Stimulated activated naive CD4-positive, alpha-beta T cell treated with Interleukin-2 at 50 U/mL for 16 hours (primary cell): ENCODE data around the gene SERTAD1.

ENCODE experiments used
- DNase-seq: peaks from one replicate; lab custom pipeline; 2025; lab: John Stamatoyannopoulos, UW

SERTAD1 gene

GRCh38 chr19:40400559-40400958 lies 25.2 kb downstream of the SERTAD1 start:
- no peak for DNase-seq

- peak; percentile 52 for DNase-seq
These were observed 27.2 kb downstream of the SERTAD1 start for GRCh38 chr19:40398417-40399131.

- no peak for DNase-seq
These were observed 28.3 kb downstream of the SERTAD1 start for GRCh38 chr19:40397568-40397906.

GRCh38 chr19:40396886-40397567 lies 28.8 kb downstream of the SERTAD1 start:
- DNase-seq: no peak

- no peak for DNase-seq
These were observed 29.8 kb downstream of the SERTAD1 start for GRCh38 chr19:40395956-40396355.

GRCh38 chr19:40394816-40395210 lies 31.0 kb downstream of the SERTAD1 start:
- no peak for DNase-seq

GRCh38 chr19:40393894-40394815 lies 31.6 kb downstream of the SERTAD1 start:
- no peak for DNase-seq

GRCh38 chr19:40392894-40393517 lies 32.8 kb downstream of the SERTAD1 start:
- no peak for DNase-seq

GRCh38 chr19:40392123-40392522 lies 33.7 kb downstream of the SERTAD1 start:
- no peak for DNase-seq

- no peak for DNase-seq
These were observed 35.6 kb downstream of the SERTAD1 start, which contains the start of gene HIPK4 for GRCh38 chr19:40390084-40390742. Gene HIPK4 (minus strand): TSS chr19:40390181. CDS start chr19:40389902, 279 bp downstream.

- no peak for DNase-seq
These were observed 36.2 kb downstream of the SERTAD1 start for GRCh38 chr19:40389404-40390083.

- no peak for DNase-seq
These were observed 37.3 kb downstream of the SERTAD1 start for GRCh38 chr19:40388481-40388880.

GRCh38 chr19:40387155-40387554 lies 38.6 kb downstream of the SERTAD1 start:
- DNase-seq: no peak

- no peak for DNase-seq
These were observed 42.0 kb downstream of the SERTAD1 start for GRCh38 chr19:40383668-40384248.

GRCh38 chr19:40381321-40381720 lies 44.5 kb downstream of the SERTAD1 start:
- DNase-seq: no peak

- DNase-seq: no peak
These were observed 45.4 kb downstream of the SERTAD1 start for GRCh38 chr19:40380199-40381037.

GRCh38 chr19:40379446-40380198 lies 46.2 kb downstream of the SERTAD1 start:
- DNase-seq: no peak

GRCh38 chr19:40378509-40378908 lies 47.3 kb downstream of the SERTAD1 start:
- DNase-seq: no peak

- no peak for DNase-seq
These were observed 47.9 kb downstream of the SERTAD1 start for GRCh38 chr19:40377876-40378385.
